Esophagus muscularis mucosa (tissue), 4 donors: ENCODE measurements around the gene AGPAT1. TPM values are rescaled to one million over a fixed set of nuclear protein-coding genes. Genes with fewer than 3 reads are reported as not detected.
A peak's percentile ranks its signal among the peaks of the same experiment; 100 is the strongest.

Experiments
- DNase-seq: peaks from one replicate; pipeline ENCODE4 v3.0.0-alpha.2; 2017; ENCODE audit errors: extremely low spot score
- H3K27ac ChIP-seq, 4 donors: fragments of 200-600 bp; sonication (generic); replicated peaks in 1 of 4; 1 replicate in 3 of 4; 2 replicates in 1 of 4; pipeline ENCODE4 v1.5.1; 2016 to 2019; ENCODE audit warnings: mild to moderate bottlenecking in 1 of 4
- H3K27me3 ChIP-seq, 4 donors: fragments of 200-600 bp; sonication (generic); one replicate each; pipeline versions ENCODE4 v1.5.1 to v1.6.0; 2016 to 2019
- H3K36me3 ChIP-seq, 4 donors: fragments of 200-600 bp; sonication (generic); one replicate each; pipeline ENCODE4 v1.5.1; 2016 to 2019
- H3K4me1 ChIP-seq, 4 donors: fragments of 200-600 bp; sonication (generic); one replicate each; pipeline ENCODE4 v1.5.1; 2016 to 2019
- H3K4me3 ChIP-seq, 4 donors: fragments of 200-600 bp; sonication (generic); 1 replicate in 2 of 4; 2 replicates in 2 of 4; pipeline ENCODE4 v1.5.1; 2016 to 2019; ENCODE audit warnings: mild to moderate bottlenecking in 4 of 4, moderate library complexity in 1 of 4
- H3K9me3 ChIP-seq, 4 donors: fragments of 200-600 bp; sonication (generic); 1 replicate in 3 of 4; 2 replicates in 1 of 4; pipeline ENCODE4 v1.5.1; 2016 to 2019
- CTCF ChIP-seq, 3 experiments: fragments of 200-600 bp in 2 of 3; fragments of 450-650 bp in 1 of 3; sonication (generic) in 2 of 3; IDR thresholded peaks; one replicate each; pipeline ENCODE4 v1.5.1; 2017 to 2019; ENCODE audit warnings: antibody characterized with exemption in 3 of 3, mild to moderate bottlenecking in 2 of 3, moderate library complexity in 1 of 3
- EP300 ChIP-seq: sonication (generic); formaldehyde crosslinking; IDR thresholded peaks from one replicate; pipeline ENCODE4 v1.6.1; 2017; ENCODE audit warnings: antibody characterized with exemption
- POLR2A ChIP-seq: fragments of 450-650 bp; IDR thresholded peaks from one replicate; pipeline ENCODE4 v1.6.1; 2017; ENCODE audit warnings: antibody characterized with exemption, moderate library complexity, mild to moderate bottlenecking, low read depth
- POLR2AphosphoS5 ChIP-seq, 2 donors: sonication (generic); formaldehyde crosslinking; IDR thresholded peaks; one replicate each; pipeline ENCODE4 v1.6.1; 2017; ENCODE audit warnings: antibody characterized with exemption in 2 of 2
- WGBS: methylation state at CpG from one replicate; pipeline ENCODE4 v1.1.5; 2018; 5-methylcytosine and 5-hydroxymethylcytosine counted together
- intact Hi-C: fragments of 100-400 bp; cut with DNase I; formaldehyde crosslinking; loops from one replicate; pipeline ENCODE4 v1.15.1; 2023
- total RNA-seq, 4 donors: library from RNA; depleted of rRNA; stranded (reverse); fragments of >200 nt; gene quantifications; one replicate each; pipeline versions ENCODE4 v1.1.0 to v1.2.1, GENCODE V29; 2016

The AGPAT1 gene
- total RNA-seq, 4 donors from 2014 or later, result 52.7 to 76.7 (median 68.9) TPM

GRCh38 chr6:32154514-32155161 is 21.2 kb downstream of the AGPAT1 start:
- intact Hi-C loops, result loop anchor here (2.0 kb wide), 1 partner anchor 36 kb away; no protein-coding TSS in a partner anchor

GRCh38 chr6:32153564-32154513 is 22.0 kb downstream of the AGPAT1 start, which contains the start of gene PPT2:
TSS of gene PPT2 (plus strand) at chr6:32154141. CDS start at chr6:32154595, 454 bp downstream.
- H3K36me3 ChIP-seq, result peaks cover 12 to 41% (median 37%) of the 10 kb centered on the region in 4 donors
- H3K4me1 ChIP-seq, result peaks cover 36 to 73% (median 63%) of the 10 kb centered on the region in 4 donors
- peak; percentile 98 for DNase-seq
- no peaks in the 10 kb centered on the region for H3K9me3 ChIP-seq
- intact Hi-C loops, result loop anchor here (2.0 kb wide), 1 partner anchor 35 kb away; no protein-coding TSS in a partner anchor
- WGBS, result 3% methylated on average over 46 of the region's 52 CpGs
- TF ChIP-seq POLR2AphosphoS5 (IDR thresholded peaks at IDR 0.05), result peak; percentile 84 to 94
- TF ChIP-seq EP300, result no peak
- TF ChIP-seq CTCF (IDR thresholded peaks at IDR 0.05), result peak in 2 of 3 experiments; percentile 27 to 30
- TF ChIP-seq POLR2A, result peak; percentile 36
- peak within 1 kb of the TSS; percentile 76 to 84 (median 80) for H3K4me3 ChIP-seq
- H3K27me3 ChIP-seq, result no peaks in the 10 kb centered on the region
- H3K27ac ChIP-seq, result peak within 1 kb of the TSS; percentile 90 to 94 (median 93)

More at GRCh38 chr6:32154514-32155161, 21.2 kb downstream of the AGPAT1 start:
- no peaks in the 10 kb centered on the region for H3K9me3 ChIP-seq
- DNase-seq, result no peak
- peak overlapping the region; percentile 90 to 94 (median 93) for H3K27ac ChIP-seq
- no peaks in the 10 kb centered on the region for H3K27me3 ChIP-seq
- H3K4me3 ChIP-seq, result peak overlapping the region; percentile 76 to 84 (median 80)
- WGBS, result 10% methylated on average over 8 of the region's 34 CpGs
- peaks cover 12 to 38% (median 38%) of the 10 kb centered on the region in 4 donors for H3K36me3 ChIP-seq
- H3K4me1 ChIP-seq, result peaks cover 33 to 69% (median 62%) of the 10 kb centered on the region in 4 donors
- TF ChIP-seq CTCF (IDR thresholded peaks at IDR 0.05) (peak; percentile 62 to 74 (median 65)), EP300 (no peak), POLR2A (no peak), POLR2AphosphoS5 (IDR thresholded peaks at IDR 0.05) (peak in 1 of 2 donors; percentile 30)

GRCh38 chr6:32152769-32153563 is 22.9 kb downstream of the AGPAT1 start:
- Histone ChIP-seq H3K27ac (peak overlapping the region; percentile 90 to 94 (median 93)), H3K9me3 (no peaks in the 10 kb centered on the region), H3K36me3 (peaks cover 4 to 41% (median 31%) of the 10 kb centered on the region in 4 donors), H3K4me1 (peaks cover 37 to 73% (median 63%) of the 10 kb centered on the region in 4 donors), H3K4me3 (peak overlapping the region; percentile 76 to 84 (median 80)), H3K27me3 (no peaks in the 10 kb centered on the region)
- no peak for DNase-seq
- intact Hi-C loops, result no loop called here
- 26% methylated on average over 35 of the region's 35 CpGs for WGBS
- TF ChIP-seq POLR2AphosphoS5 (IDR thresholded peaks at IDR 0.05) (no peak), POLR2A (no peak), EP300 (no peak), CTCF (IDR thresholded peaks at IDR 0.05) (no peak)
